BLaER1 treated with 17β-estradiol and CSF1 and Interleukin-3, amounts not matched to agents 10 nM and 100 nM (cell line): Measurements from ENCODE around the gene BTBD17.

Experiments
- H3K27ac ChIP-seq, 11 experiments: shearing (Covaris generic); formaldehyde crosslinking; 2 replicates each; pipeline ENCODE4 v1.8.1; 2022
- H3K27me3 ChIP-seq, 11 experiments: shearing (Covaris generic); formaldehyde crosslinking; 2 replicates each; pipeline ENCODE4 v1.8.1; 2022
- H3K36me3 ChIP-seq, 11 experiments: shearing (Covaris generic); formaldehyde crosslinking; 2 replicates each; pipeline ENCODE4 v1.8.1; 2022
- H3K4me1 ChIP-seq, 10 experiments: shearing (Covaris generic); formaldehyde crosslinking; 2 replicates each; pipeline ENCODE4 v1.8.1; 2022
- H3K4me2 ChIP-seq, 11 experiments: shearing (Covaris generic); formaldehyde crosslinking; 2 replicates each; pipeline ENCODE4 v1.8.1; 2022
- H3K4me3 ChIP-seq, 10 experiments: shearing (Covaris generic); formaldehyde crosslinking; 2 replicates each; pipeline ENCODE4 v1.8.1; 2022
- H3K9ac ChIP-seq, 11 experiments: shearing (Covaris generic); formaldehyde crosslinking; 2 replicates each; pipeline ENCODE4 v1.8.1; 2022
- H3K9me3 ChIP-seq, 11 experiments: shearing (Covaris generic); formaldehyde crosslinking; replicated peaks in 1 of 11; 2 replicates each; pipeline ENCODE4 v1.8.1; 2022
- H4K20me1 ChIP-seq, 11 experiments: shearing (Covaris generic); formaldehyde crosslinking; 2 replicates each; pipeline ENCODE4 v1.8.1; 2022
- Cebpa-rat ChIP-seq, 11 experiments: shearing (Covaris generic); IDR thresholded peaks; 2 replicates each; pipeline ENCODE4 v1.8.1; 2022

The BTBD17 gene

DNA sequence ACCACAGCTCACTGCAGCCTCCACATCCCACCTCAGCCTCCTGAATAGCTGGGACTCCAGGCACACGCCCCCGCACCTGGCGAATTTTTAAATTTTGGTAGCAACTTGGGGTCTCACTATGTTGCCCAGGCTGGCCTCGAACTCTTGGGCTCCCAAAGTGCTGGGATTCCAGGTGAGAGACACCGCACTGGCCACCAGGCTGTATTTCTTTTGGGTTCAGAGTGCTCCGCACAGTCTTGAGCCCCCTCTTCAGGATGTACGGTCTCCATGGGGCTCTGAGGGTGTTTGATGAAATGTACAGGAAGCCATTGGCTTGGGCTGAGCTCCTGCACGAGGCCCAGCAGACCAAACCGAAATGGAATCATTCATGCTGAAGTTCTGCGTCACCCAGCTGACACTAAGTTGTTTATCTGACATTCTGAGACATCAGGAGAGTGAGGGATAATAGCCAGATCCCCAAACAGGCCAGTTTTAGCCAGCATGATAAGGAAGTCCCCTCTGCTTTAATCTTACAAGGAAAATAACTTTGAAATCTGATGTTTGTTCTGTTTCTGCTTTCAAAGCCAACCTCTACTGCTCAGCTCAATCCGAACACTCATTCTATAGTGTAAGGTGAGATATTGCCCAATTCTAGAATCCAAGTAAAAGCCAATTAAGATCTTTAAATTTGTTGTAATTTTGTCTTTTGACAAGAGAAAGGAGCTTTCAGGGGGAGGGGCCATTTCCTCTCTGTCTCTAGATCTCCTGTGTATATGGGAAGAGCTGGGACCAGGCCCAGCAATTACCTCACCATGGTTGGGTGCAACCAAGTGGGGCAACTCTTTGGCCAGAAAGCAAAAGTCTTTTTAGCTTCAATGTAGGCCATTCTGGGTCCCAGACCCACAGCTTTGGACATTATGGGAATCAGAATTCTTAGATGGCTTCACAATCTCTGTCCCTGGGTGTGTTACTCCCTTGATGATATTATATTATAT lies 29.3 kb upstream of the BTBD17 start:
- no peaks in the 10 kb centered on the region for H4K20me1 ChIP-seq
- H3K36me3 ChIP-seq, result no peaks in the 10 kb centered on the region
- TF ChIP-seq Cebpa-rat (IDR thresholded peaks at IDR 0.05), result no peak
- no peaks in the 10 kb centered on the region for H3K27me3 ChIP-seq
- H3K9ac ChIP-seq, result no peak overlapping the region
- no peak overlapping the region for H3K4me3 ChIP-seq
- H3K9me3 ChIP-seq, result peaks cover 0 to 21% (median 0%) of the 10 kb centered on the region in 11 experiments; a peak in 7 of 22 replicates
- H3K4me1 ChIP-seq, result peaks cover 11 to 56% (median 48%) of the 10 kb centered on the region in 10 experiments; a peak in 19 of 20 replicates
- H3K27ac ChIP-seq, result no peak overlapping the region
- H3K4me2 ChIP-seq, result peak overlapping the region in 8 of 11 experiments; percentile 26 to 77 (median 62); a peak in 14 of 22 replicates

DNA sequence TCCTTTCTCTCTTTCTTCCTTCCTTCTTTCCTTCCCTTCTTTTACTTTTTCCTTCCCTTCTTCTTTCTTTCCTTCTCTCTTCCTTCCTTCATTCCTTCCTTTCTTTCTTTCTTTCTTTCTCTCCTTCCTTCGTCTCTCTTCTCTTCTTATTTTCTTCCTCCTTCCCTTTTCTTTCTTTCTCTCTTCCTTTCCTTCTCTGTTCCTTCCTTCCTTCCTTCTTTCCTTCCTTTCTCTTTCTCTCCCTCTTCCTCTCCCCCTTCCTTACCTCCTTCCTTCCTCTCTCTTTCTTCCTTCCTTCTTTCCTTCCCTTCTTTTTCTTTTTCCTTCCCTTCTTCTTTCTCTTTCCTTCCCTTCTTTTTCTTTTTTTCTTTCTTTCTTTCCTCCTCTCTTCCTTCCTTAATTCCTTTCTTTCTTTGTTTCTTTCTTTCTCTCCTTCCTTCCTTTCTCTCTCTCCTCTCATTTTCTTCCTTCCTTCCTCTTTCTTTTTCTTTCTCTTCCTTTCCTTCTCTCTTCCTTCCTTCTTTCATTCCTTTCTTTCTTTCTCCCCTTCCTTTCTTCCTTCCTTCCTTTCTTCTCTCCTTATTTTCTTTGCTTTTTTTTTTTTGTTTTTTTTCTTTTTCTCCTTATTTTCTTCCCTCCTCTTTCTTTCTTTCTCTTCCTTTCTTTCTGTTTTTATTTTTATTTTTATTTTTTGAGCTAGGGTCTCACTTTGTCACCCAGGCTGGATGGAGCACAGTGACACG lies 28.4 kb upstream of the BTBD17 start:
- Histone ChIP-seq H3K9ac (no peak overlapping the region), H3K27me3 (no peaks in the 10 kb centered on the region), H3K9me3 (peaks cover 0 to 21% (median 0%) of the 10 kb centered on the region in 11 experiments; a peak in 7 of 22 replicates), H4K20me1 (no peaks in the 10 kb centered on the region), H3K27ac (no peak overlapping the region), H3K36me3 (no peaks in the 10 kb centered on the region), H3K4me1 (peaks cover 13 to 57% (median 48%) of the 10 kb centered on the region in 10 experiments; a peak in 19 of 20 replicates), H3K4me2 (peak overlapping the region in 4 of 11 experiments; percentile 10 to 77 (median 56); a peak in 1 of 22 replicates), H3K4me3 (no peak overlapping the region)
- no peak for TF ChIP-seq Cebpa-rat (IDR thresholded peaks at IDR 0.05)

DNA sequence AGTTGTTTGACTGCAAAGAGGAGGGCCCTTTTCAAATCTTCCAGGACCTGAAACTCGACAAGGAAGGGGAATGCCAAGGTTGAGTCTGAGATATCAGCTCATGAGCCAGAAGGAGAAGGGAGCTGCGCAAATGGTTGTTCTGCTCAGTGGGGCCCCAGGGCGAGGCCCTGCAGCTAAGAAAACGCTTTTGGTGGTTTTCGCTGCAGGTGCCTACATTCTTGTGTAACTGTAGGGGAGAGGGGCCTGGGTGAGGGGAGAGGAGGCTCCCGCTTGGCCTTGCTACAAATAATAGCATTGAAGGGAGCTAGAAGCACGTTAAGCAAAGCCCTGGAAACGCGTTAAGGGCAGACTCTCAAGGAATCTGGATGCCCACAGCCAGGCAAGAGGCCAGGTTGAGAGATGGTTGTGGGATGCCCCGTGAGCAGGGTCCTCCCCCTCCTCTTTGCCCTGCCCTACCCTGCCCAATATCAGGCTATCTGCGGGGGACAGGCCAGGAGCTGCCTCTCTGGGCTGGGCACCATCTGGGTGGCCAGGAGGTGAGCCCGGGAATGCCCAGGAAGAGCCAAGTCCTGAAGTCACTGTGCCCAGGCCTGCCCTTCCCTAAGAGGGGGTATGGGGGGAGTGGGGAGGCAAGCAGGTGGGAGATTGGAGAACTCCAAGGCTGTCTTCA lies 27.6 kb upstream of the BTBD17 start:
- H3K9me3 ChIP-seq, result peaks cover 0 to 21% (median 0%) of the 10 kb centered on the region in 11 experiments; a peak in 7 of 22 replicates
- H3K27me3 ChIP-seq, result no peaks in the 10 kb centered on the region; a peak in 1 of 22 replicates
- peaks cover 10 to 56% (median 44%) of the 10 kb centered on the region in 10 experiments; a peak in 19 of 20 replicates for H3K4me1 ChIP-seq
- no peak overlapping the region for H3K9ac ChIP-seq
- TF ChIP-seq Cebpa-rat (IDR thresholded peaks at IDR 0.05), result no peak
- 0 out of 22 replicates have a peak overlapping the region, but pooled peaks of 1 of the 11 experiments have one; percentile 10 for H3K4me2 ChIP-seq
- no peaks in the 10 kb centered on the region for H3K36me3 ChIP-seq
- no peak overlapping the region for H3K27ac ChIP-seq
- no peaks in the 10 kb centered on the region for H4K20me1 ChIP-seq
- no peak overlapping the region for H3K4me3 ChIP-seq

DNA sequence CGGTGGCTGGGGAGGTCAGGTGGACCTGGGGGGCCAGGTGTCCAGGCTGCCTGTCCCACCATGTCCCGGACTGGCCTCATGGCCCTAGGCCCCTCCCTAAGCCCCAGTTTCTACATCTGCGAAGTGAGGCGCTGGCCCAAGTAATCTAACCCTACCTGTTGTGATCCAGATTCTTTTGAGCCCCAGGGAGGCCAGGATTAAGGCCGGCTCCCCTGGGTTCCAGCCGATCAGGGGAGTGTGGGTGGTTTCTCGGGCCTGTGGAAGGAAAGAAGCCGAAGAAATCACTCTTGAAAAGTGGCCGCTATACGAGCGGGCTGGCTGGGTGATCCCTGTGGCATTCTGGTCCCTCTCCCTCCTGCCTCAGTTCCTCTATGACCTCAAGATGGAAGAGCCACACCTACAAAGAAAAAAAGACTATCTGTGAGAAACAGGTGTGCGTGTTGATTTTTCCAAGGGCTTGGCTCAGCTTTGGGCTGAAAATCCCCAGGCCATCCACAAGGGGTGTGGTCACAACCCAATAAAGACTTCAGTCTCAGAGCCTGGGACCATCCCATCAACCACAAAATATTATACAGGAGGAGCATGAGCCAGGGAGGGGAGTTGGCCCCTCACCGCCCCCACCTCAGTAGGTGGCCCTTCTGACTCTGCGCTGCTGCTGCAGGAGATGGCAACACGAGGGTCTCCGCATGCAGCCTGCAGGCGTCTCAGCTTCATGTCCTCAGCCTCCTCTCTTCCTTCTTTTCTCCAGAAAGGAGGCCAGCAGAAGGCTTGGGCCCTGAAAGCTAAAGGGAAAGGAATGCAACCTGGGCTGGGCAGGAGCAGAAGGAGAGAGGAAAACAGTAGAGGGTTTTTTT lies 25.9 kb upstream of the BTBD17 start:
- Histone ChIP-seq H4K20me1 (no peaks in the 10 kb centered on the region), H3K4me3 (no peak overlapping the region), H3K4me2 (no peak overlapping the region), H3K27me3 (no peaks in the 10 kb centered on the region; a peak in 1 of 22 replicates), H3K9me3 (peaks cover 0 to 16% (median 0%) of the 10 kb centered on the region in 11 experiments; a peak in 7 of 22 replicates), H3K9ac (no peak overlapping the region), H3K4me1 (peaks cover 7 to 50% (median 30%) of the 10 kb centered on the region in 10 experiments; a peak in 19 of 20 replicates), H3K27ac (no peak overlapping the region), H3K36me3 (no peaks in the 10 kb centered on the region)
- no peak for TF ChIP-seq Cebpa-rat (IDR thresholded peaks at IDR 0.05)

DNA sequence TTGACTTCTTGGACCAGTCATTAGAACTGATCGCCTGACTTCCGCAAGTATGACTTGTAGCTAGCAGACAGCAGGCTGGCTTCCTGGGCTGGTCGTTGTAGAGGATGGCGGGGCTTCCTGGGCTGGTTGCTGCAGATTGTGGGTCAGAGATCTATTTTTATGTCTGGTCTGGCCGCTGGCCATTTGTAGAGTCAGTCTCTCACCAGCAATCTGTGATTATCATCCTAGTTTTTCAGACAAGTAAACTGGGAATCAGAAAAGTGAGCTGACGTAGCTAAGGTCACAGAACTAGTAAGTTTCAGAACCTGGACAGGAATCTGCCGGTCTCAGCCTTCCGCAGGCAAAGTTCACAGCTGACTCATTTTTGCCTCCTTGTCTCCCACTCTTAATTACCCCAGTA lies 24.7 kb upstream of the BTBD17 start:
- H3K27ac ChIP-seq, result no peak overlapping the region
- H3K9me3 ChIP-seq, result peaks cover 0 to 4% (median 0%) of the 10 kb centered on the region in 11 experiments; a peak in 4 of 22 replicates
- no peak overlapping the region for H3K4me3 ChIP-seq
- H3K36me3 ChIP-seq, result no peaks in the 10 kb centered on the region
- H3K4me2 ChIP-seq, result peak overlapping the region in 4 of 11 experiments; percentile 2 to 27 (median 12); a peak in 2 of 22 replicates
- H3K27me3 ChIP-seq, result no peaks in the 10 kb centered on the region; a peak in 1 of 22 replicates
- peaks cover 7 to 38% (median 18%) of the 10 kb centered on the region in 10 experiments; a peak in 19 of 20 replicates for H3K4me1 ChIP-seq
- no peaks in the 10 kb centered on the region for H4K20me1 ChIP-seq
- no peak overlapping the region for H3K9ac ChIP-seq
- TF ChIP-seq Cebpa-rat (IDR thresholded peaks at IDR 0.05), result no peak

DNA sequence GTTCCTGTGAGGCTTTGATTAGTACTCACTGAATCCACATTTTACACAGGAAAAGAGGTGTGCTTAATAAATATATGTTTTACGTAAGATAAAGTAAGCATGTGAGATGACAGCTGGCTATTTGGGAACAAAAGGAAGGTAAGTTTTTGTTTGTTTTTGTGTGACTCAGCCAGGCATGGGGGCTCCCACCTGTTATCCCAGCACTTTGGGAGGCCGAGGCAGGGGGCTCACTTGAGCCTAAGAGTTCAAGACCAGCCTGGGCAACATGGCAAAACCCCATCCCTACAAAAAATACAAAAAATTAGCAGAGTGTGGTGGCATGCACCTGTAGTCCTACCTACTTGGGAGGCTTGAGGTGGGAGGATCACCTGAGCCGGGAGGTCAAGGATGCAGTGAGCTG lies 23.5 kb upstream of the BTBD17 start:
- H3K9ac ChIP-seq, result no peak overlapping the region
- H3K27me3 ChIP-seq, result no peaks in the 10 kb centered on the region; a peak in 1 of 22 replicates
- TF ChIP-seq Cebpa-rat (IDR thresholded peaks at IDR 0.05), result no peak
- H3K4me3 ChIP-seq, result no peak overlapping the region
- no peaks in the 10 kb centered on the region for H3K9me3 ChIP-seq
- peaks cover 4 to 39% (median 20%) of the 10 kb centered on the region in 10 experiments for H3K4me1 ChIP-seq
- H3K27ac ChIP-seq, result no peak overlapping the region
- H3K4me2 ChIP-seq, result 0 out of 22 replicates have a peak overlapping the region, but pooled peaks of 3 of the 11 experiments have one; percentile 6 to 33 (median 10)
- H4K20me1 ChIP-seq, result no peaks in the 10 kb centered on the region
- no peaks in the 10 kb centered on the region for H3K36me3 ChIP-seq

DNA sequence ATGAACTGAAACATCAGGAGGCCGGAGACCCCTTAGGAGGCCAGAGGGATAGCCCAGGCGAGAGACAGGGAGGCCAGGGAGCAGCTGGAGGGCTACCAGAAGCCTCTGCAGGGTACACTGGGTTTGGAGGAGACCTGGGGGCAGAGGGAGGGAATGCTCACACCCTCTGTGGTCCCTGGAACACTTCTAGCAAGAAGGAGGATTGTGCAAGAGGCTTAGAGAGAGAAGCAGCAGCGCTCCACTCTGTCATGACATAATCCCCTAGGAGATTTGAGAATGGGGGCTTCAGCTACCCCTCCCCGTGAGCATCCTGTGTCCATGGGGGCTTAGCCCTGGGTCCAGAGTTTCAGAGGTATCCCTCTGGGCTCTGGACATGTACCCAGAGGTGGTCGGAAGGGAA lies 21.5 kb upstream of the BTBD17 start:
- Histone ChIP-seq H3K4me2 (0 out of 22 replicates have a peak overlapping the region, but pooled peaks of 1 of the 11 experiments have one; percentile 15), H3K4me1 (peaks cover 24 to 59% (median 38%) of the 10 kb centered on the region in 10 experiments), H3K4me3 (no peak overlapping the region)

More for the DNA sequence above, 21.5 kb upstream of the BTBD17 start:
- peak in 1 of 11 experiments; percentile 13; a peak in 2 of 22 replicates for TF ChIP-seq Cebpa-rat (IDR thresholded peaks at IDR 0.05)
- H4K20me1 ChIP-seq, result no peaks in the 10 kb centered on the region
- H3K27ac ChIP-seq, result no peak overlapping the region
- H3K36me3 ChIP-seq, result no peaks in the 10 kb centered on the region
- H3K9ac ChIP-seq, result no peak overlapping the region
- no peaks in the 10 kb centered on the region; a peak in 1 of 22 replicates for H3K27me3 ChIP-seq
- no peaks in the 10 kb centered on the region for H3K9me3 ChIP-seq
